CD4-positive, alpha-beta T cell treated with Interferon alpha-2 for 1 hour (primary cell): ENCODE results near the gene NAXE.
A peak's percentile ranks its signal among the peaks of the same experiment; 100 is the strongest.
"Not testable (repeated sequence)": the region's sequence is repeated elsewhere in the genome, so short reads cannot be mapped to it uniquely, and the experiment has no call there.

Experiments used
- DNase-seq, 2 donors: peaks; one replicate each; pipeline ENCODE4 v3.0.0-alpha.2; 2020 to 2022

Gene NAXE

DNA sequence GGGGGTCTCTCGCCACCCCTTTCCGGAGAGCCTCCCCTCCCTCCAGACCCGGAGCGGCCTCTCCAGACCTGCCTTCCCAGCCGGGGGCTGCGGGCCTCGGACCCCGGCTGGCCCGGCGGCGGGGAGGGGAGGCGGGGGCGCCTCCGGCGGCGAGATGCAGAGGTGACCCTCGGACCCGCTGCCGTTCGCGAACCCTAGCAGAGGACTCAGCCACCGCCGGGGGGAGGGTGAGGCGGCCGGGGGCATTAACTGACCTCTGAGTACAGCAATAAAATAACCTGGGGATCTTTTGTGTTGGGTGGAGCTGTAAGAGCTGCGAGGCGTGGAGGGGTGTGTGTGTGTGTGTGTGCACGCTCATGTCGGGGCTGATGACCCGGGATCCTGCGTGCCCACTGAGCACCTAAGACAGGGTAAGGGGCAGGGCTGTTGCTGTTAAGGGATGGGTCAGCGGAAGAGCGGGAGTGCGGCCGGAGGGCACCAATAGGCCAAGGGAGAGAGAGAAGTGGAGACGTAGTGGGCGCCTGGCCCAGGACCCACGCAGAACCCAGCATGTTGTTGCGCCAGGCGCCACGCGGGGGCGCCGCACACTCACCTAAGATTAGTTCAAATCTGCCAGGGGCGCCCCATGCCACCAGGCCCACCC, 34.0 kb downstream of the NAXE start:
- peak; percentile 56 to 67 for DNase-seq

DNA sequence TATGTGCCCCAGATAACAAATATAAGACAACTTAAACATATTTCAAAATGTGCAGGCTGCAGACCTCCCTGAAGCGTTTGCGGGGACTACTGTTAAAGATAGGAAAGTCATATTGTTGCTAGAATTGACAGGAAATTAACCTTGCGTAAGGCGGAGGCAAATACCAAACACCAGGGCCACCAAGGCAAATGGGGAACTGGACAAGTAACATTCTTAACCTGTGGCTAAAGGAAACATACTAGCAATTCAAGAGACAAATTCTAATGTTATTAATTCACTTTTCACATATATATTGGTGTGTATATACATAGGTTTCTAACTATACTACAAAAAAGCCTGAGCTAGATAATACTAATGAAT, 34.5 kb downstream of the NAXE start:
- no peak for DNase-seq

DNA sequence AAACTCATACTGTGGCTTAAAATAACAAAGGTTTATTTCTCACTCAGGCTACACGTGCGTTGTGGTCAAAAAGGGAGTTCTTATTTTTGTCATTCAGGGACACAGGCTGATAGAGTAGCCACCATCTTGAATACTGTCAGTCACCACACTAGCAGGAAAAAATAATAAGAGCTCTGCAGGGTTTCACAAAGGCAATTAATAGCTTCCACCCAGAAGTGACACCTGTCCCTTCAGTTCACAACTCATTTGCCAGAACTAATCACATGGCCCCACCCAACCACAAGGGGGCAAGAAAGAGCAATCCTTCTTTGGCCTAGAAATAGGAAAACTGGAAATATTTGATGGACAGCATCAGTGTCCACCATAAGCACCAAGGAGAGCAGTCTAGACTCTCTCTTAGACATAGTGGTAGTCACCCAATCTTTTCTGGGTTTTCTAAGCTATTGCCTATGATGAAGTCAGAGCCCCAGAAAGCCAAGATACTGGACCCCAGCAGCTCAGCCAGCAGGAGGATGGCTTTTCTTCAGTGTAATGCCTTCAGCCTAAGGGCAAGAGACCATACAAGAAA, 35.8 kb downstream of the NAXE start:
- peak; percentile 17 to 57 for DNase-seq

DNA sequence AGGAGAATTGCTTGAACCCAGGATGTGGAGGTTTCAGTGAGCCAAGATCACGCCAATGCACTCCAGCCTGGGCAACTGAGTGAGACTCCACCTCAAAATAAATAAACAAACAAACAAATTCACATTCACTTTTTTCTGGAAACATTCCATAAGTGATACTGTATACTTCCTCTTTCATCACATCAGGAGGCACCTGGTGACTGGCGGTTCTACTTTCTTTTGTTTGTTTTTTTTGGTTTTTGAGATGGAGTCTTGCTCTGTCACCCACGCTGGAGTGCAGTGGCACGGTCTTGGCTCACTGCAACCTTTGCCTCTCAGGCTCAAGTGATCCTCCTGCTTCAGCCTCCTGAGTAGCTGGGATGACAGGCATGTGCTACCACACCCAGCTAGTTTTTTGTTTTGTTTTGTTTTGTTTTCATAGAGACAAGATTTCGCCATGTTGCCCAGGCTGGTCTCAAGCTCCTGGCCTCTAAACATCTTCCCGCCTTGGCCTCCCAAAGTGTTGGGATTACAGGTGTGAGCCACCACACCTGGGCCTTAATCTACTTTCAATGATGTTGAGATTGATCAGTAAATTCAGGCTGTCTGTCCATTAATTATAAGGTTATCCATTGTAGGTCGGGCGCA, 38.4 kb downstream of the NAXE start:
- DNase-seq, result no peak

DNA sequence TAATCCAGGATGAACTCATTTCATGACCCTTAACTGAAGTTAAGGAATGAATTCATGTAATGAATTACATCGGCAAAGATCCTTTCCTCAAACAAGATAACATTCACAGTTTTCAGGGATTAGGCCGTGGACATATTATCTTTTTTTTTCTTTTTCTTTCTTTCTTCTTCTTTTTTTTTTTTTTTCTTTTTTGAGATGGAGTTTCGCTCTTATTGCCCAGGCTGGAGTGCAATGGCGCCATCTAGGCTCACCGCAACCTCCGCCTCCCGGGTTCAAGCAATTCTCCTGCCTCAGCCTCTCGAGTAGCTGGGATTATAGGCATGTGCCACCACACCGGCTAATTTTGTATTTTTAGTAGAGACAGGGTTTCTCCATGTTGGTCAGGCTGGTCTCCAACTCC, 39.6 kb downstream of the NAXE start:
- not testable (repeated sequence) for DNase-seq

DNA sequence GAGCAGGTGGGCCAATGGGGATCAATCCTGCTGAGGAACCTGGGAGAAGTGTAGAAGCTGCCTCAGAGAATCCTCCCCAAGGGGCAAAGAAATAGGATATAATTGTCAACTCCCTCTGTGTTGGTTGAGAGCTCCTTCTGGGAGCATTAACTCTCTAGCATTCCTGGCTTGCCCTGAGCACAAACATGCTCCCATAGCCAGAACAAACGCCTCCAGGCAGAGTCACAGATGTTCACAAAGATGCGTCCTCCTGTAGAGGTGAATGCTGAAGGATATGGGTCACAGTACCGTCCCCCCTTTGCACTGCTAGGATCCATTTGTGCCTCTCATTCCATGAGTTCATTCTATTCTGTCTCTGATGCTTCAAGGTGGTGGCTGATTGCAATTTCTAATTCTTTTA, 40.8 kb downstream of the NAXE start:
- DNase-seq, result no peak

DNA sequence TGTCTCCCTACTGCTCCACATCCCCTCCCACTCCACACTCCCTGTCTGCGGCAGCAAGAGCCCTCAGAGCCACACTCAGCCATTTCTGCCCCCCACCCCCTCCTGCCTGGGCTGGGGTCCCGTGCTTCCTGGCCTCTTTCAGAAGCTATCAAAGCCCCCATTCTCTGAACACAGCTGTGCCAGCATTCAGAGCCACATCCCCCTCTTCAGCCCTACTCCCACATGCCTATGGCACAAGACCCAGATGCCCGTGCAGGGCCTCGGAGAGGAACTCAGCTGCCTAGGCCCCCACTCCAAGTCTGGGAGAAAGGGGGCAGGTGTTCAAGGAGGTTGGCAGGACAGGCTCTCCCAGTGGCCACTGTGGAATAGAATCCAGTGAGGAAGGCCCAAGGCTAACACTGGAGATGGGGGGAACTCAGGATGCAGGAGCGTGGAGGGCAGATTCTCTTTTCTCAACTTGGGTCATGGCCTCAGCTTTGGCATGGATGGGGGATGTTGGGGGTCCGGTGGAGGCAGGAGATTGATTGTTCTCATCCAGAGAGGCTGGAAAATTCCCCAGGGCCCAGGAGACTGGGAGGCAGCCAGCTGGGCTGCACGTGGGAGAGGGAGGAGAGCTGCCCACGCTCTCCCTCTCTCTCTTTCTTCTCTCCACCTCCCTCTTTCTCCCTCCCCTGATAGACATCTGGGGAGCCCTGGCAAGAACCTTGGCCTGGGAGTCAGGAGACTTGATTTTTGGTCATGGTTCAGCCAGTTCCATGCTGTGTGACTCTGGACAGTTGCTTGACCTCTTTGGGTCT, 46.8 kb downstream of the NAXE start:
- no peak for DNase-seq

DNA sequence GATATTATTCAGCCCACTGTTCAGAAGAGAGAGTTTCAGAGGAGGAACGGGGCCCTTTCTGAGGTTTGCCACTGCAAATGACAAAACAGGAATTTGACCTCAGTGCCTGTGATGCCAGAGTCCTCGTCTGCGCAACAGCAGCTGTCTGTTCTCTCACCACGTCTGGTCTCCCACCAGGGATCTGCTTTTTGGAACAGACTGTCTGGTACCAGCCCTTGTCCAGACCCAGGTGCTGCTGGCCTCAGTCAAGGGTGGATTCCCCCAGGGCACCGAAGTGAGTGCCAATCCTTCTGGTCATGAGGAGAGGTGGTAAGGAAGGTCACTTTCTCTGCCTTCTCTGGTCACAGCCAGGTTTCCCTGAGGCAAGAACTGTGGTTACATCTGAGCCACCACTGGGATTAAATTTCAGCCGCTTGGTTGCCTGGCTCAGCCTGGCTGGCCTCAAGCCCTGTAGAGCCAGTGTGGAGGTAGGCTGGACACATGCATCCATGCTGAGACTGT, 48.1 kb downstream of the NAXE start:
- no peak for DNase-seq

DNA sequence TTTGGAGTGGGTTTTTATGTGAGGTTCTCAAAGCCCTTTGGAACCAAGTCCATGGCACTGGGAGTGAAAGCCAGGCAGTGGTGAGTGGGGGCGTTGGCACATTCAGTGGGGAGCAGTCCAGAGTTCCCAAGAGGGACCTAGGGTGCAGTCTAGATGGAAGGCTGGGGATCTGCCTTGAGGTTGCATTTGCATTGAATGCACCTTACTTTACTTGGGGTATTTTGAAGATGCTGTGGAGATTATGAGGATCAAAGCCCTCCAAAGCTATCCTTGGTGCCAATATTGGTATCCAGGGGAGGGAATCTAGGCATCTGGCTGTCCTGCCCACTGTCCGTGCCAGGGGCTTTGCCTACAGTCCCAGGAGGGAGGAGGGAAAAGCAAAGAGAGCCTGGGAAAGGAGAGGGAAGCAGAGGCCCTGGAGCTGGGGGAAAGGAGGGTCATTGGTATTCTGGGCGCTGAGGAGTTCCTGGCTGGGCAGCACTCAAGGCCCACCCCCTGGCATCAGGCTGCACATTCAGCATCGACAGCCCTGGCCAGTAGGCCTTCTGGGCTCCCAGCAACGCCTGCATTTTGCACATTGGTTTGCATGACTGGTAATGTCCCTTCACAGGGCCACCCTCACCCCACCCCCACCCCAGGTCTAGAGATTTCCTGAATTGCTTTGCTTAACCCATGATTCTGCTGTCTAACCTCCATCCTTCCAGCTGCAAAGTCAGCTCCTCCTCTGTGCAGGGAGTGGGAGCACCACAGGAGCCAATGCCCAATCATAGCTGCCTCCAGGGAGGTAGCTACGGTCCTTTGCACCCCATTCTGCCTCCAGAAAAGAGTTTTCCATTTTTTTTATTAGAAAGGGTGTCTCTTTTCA, 49.5 kb downstream of the NAXE start:
- DNase-seq, result no peak

DNA sequence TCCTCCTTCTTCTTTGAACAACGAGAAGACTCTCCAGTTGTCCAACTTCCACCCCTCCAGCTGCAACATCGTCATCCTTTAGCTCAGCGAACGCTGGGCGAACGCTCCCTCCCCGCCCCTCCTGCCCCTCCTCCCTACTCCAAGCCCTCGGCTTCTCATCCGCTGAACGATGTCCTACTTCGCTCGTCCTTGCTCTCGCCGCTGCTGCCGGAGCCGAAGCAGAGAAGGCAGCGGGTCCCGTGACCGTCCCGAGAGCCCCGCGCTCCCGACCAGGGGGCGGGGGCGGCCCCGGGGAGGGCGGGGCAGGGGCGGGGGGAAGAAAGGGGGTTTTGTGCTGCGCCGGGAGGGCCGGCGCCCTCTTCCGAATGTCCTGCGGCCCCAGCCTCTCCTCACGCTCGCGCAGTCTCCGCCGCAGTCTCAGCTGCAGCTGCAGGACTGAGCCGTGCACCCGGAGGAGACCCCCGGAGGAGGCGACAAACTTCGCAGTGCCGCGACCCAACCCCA, 50.2 kb downstream of the NAXE start, which contains the start of gene BCAN:
TSS of gene BCAN (plus strand) at position 357 of the 504 bp plus-strand sequence. CDS start 3,938 bp downstream, outside the sequence.
- DNase-seq, result no peak

DNA sequence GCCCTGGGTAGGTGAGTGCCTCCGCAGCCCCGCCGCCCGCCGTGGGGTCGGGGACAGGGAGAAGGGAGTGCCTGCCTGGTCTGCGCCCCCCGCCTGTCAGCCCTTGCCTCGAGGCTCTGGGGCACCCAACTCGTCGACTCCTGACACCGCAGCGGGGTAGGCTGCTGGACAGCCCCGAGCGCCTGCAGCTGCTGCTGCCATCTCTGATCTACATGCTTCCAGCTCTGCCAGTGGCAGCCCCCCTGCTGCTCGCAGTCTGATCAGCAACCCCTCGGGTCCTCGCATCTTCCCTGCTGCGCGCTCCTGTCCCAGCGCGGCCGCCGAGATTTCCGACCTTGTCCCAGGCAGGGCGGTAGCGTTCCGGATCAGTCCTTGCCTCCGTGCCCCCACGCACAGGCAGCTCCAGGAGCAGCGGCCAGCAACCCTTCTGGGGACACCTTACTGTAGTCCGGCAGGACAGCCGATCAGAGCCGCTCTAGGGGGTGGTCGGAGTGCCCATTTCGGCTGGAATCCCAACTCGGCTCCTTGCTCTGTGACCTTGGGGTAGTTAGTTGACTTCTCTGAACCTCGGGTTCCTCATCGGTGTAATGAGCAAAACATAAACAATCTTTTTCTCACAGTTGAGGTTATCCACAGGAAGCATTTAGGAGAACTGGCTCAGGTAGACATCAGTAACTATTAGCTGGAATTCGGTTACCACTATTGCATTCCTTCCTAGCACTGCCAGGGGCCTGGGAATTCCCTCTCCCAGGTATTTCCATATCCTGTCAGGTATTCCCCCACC, 50.9 kb downstream of the NAXE start:
- no peak for DNase-seq

DNA sequence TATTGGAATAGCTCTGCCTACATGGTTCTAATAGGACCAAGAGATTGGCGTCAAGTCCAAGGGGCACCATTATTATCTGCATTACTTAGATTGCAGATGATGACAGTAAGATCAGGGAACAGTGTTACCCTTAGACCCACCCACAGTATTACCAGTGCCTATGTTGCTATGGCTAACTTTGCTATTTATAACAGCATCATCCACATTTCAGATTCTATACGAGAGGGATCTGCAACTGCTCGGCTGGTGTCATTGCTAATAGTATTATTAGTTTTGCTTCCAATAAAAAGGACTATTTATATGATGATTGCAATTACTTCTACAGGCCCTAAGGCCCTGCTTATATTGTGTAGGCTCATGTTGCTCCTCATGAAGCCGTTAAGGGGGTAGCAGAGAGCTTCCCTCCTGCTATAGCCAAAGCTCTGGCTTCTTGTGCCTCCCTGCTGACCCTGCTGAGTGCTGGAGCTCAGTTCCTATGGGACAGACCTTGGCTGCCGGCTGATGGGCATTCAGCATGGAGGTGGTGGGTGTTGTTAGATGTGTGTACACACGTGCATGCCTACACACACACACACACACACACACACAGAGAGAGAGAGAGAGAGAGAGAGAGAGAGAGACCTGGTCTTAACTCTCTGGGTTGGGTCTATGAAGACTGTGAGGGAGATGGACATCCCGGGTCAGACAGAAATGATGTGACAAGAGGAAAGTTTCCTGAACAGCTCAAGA, 51.6 kb downstream of the NAXE start:
- DNase-seq, result no peak

DNA sequence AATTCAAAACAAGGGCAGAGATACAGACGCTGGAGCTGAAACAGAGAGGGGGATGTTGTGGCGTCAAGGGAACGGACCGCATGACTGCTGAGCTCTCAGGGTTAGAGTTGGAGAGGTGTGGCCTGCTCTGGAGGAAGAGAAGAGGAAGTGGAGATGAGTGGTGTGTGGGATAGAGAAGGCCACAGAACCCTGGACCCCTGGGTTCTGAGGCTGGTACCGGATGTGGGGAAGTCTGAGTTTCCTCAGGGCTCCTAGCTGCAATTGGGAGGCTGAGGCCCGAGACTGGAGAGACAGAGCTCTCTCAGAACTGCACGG, 52.2 kb downstream of the NAXE start:
- DNase-seq, result no peak
